Measurements from ENCODE around the gene GAPDHS. TPM values are rescaled to one million over a fixed set of nuclear protein-coding genes. Genes with fewer than 3 reads are reported as not detected.
A peak's percentile ranks its signal among the peaks of the same experiment; 100 is the strongest.

The GAPDHS gene
- total and polyA plus RNA-seq, 2 of the 13 experiments (the other 11 are each of a cell fraction or from before 2014, with no cell fraction given) = not detected

GRCh38 chr19:35553385-35554000 lies 20.2 kb downstream of the GAPDHS start:
- no peaks in the 10 kb centered on the region for H3K79me2 ChIP-seq (ENCODE audit: insufficient read depth, low read length)
- in situ Hi-C loops (cut with HindIII; ENCODE audit: extremely low pct_ligation_motif_present, low pct_unique_long_range_greater_than_20kb) = no loop called here
- POLR2A ChIA-PET = no interaction called here
- H3K27ac ChIP-seq (ENCODE audit: extremely low read length, insufficient read depth, low read length) = no peak overlapping the region
- ATAC-seq = no peak
- no peak for FAIRE-seq
- WGBS (ENCODE audit: low lambda C conversion rate) = 50% methylated on average over 8 of the region's 14 CpGs
- DNase-seq (ENCODE audit: low spot score) = no peak
- CTCF ChIA-PET (ENCODE audit: low intra/inter-chr PET ratio, low total read pairs) = no interaction called here
- H3K9ac ChIP-seq (ENCODE audit: insufficient read depth, low read depth, low read length) = no peak overlapping the region; the same call in 1 of the 2 replicates
- no peaks in the 10 kb centered on the region for H3K36me3 ChIP-seq (replicated peaks in 1 of 2; ENCODE audit: control insufficient read depth in 1 of 2, insufficient read depth in 2 of 2, low read length in 2 of 2)
- H2AFZ ChIP-seq (ENCODE audit: low read length) = no peak overlapping the region
- no peaks in the 10 kb centered on the region for H4K20me1 ChIP-seq (ENCODE audit: insufficient read depth, low read length)
- no peak overlapping the region for H3K4me2 ChIP-seq (ENCODE audit: low read depth, low read length)
- TF ChIP-seq MAFK (conservative IDR thresholded peaks at IDR 0.05 in 1 of 2, IDR thresholded peaks at IDR 0.05 in 1 of 2; ENCODE audit: low read length in 2 of 2) (no peak), ZNF343 (CRISPR knock-in tag; IDR thresholded peaks at IDR 0.05) (0 out of 2 replicates have a peak, but pooled peaks have one; percentile 27), ZNF574 (CRISPR knock-in tag; IDR thresholded peaks at IDR 0.05) (0 out of 2 replicates have a peak, but pooled peaks have one; percentile 7), ZNF768 (CRISPR knock-in tag; IDR thresholded peaks at IDR 0.05) (peak; percentile 34; the same call in 1 of the 2 replicates), GATAD1 (CRISPR knock-in tag; IDR thresholded peaks at IDR 0.05) (no peak), CHCHD3 (CRISPR knock-in tag; IDR thresholded peaks at IDR 0.05) (no peak), ZNF543 (CRISPR knock-in tag; IDR thresholded peaks at IDR 0.05) (no peak)
- TF ChIP-seq, protein P1, sequence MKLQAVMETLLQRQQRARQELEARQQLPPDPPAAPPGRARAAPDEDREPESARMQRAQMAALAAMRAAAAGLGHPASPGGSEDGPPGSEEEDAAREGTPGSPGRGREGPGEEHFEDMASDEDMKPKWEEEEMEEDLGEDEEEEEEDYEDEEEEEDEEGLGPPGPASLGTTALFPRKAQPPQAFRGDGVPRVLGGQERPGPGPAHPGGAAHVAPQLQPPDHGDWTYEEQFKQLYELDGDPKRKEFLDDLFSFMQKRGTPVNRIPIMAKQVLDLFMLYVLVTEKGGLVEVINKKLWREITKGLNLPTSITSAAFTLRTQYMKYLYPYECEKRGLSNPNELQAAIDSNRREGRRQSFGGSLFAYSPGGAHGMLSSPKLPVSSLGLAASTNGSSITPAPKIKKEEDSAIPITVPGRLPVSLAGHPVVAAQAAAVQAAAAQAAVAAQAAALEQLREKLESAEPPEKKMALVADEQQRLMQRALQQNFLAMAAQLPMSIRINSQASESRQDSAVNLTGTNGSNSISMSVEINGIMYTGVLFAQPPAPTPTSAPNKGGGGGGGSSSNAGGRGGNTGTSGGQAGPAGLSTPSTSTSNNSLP (IDR thresholded peaks at IDR 0.05; ENCODE audit: low read depth, low read length) = no peak
- TF ChIP-seq, protein P2, sequence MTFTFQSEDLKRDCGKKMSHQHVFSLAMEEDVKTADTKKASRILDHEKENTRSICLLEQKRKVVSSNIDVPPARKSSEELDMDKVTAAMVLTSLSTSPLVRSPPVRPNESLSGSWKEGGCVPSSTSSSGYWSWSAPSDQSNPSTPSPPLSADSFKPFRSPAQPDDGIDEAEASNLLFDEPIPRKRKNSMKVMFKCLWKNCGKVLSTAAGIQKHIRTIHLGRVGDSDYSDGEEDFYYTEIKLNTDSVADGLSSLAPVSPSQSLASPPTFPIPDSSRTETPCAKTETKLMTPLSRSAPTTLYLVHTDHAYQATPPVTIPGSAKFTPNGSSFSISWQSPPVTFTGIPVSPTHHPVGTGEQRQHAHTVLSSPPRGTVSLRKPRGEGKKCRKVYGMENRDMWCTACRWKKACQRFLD (CRISPR knock-in tag; IDR thresholded peaks at IDR 0.05; ENCODE audit: borderline replicate concordance) = no peak
- no peaks in the 10 kb centered on the region for H3K9me3 ChIP-seq (ENCODE audit: low read length)
- H3K4me1 ChIP-seq (ENCODE audit: insufficient read depth, low read length) = peaks cover 48% of the 10 kb centered on the region
- BruUV-seq (replicated peaks) = no TSS peak
- peaks cover 0 to 25% of the 10 kb centered on the region in 2 experiments; a peak in 1 of 5 replicates for H3K27me3 ChIP-seq (ENCODE audit: control insufficient read depth in 1 of 2, insufficient read depth in 2 of 2, low read length in 2 of 2)
- intact Hi-C loops (cut with micrococcal nuclease; ENCODE audit: unreplicated experiment) = loop anchor here (10.0 kb wide), 2 partner anchors 61 to 91 kb away; partner anchors contain the start of genes COX6B1, ETV2 and HAUS5
- H3K4me3 ChIP-seq (replicated peaks in 1 of 3; ENCODE audit: insufficient read depth in 1 of 3, low read depth in 2 of 3, low read length in 3 of 3) = no peak overlapping the region
